Superior temporal gyrus (tissue), 1 donor: Measurements from ENCODE around the gene UBASH3A.

ENCODE experiments used
- DNase-seq: peaks from one replicate; pipeline ENCODE4 v3.0.0-alpha.2; 2016; ENCODE audit errors: extremely low spot score

UBASH3A gene

DNA sequence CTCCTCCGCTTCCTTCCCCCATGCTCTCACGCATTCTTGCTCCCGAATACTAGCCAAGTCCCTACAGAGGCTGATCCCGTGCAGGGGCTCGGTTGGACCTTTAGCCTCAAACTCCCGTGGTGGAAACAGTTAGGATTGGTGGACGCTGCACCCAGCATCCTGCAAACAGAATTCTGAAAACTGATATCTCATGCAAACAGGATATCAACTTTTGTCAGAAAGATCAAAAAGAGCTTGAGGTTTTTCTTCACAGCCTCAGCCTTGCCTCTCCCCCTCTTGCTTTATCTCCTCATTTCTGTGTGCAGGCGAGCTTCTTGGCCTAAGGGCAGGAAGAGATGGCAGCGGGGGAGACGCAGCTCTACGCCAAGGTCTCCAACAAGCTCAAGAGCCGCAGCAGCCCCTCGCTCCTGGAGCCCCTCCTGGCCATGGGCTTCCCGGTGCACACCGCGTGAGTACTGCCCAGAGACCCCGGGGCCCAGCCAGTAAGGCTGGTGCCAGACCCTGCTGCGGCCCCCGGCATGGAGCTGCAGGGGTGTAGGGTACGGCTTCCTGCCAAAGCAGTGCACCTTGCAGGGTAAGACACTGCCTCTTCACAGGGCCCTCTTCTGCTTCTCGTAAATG, at the start of gene UBASH3A:
Gene UBASH3A (plus strand): TSS at position 292 of the 621 bp plus-strand sequence. CDS start 44 bp downstream, at position 336.
- no peak for DNase-seq

GRCh38 chr21:42356046-42356445, 47.7 kb upstream of the UBASH3A start:
- no peak for DNase-seq

- no peak for DNase-seq
Measured at GRCh38 chr21:42356650-42357049, 47.1 kb upstream of the UBASH3A start.

GRCh38 chr21:42357307-42357706, 46.4 kb upstream of the UBASH3A start:
- DNase-seq, result no peak

- no peak for DNase-seq
Measured at GRCh38 chr21:42358261-42358660, 45.4 kb upstream of the UBASH3A start.

DNA sequence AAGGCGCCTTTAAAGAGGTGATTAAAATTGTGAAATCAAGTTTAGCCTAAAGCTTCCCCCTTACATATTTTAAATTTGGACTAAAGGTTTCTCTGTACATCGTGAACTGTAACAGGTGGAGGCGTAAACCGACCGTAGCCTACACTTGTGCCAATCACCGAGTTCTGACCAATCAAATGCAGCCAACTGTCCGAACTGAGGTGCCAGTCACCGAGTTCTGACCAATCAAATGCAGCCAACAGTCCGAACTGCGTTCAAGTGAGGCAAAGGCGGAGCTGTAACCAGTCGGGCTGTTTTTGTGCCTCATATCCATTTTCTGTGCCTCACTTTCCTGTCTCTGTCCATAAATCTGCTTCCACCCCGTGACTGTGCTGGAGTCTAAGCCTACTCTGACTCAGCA, 44.8 kb upstream of the UBASH3A start:
- DNase-seq, result no peak

GRCh38 chr21:42360317-42360716, 43.4 kb upstream of the UBASH3A start:
- DNase-seq, result no peak

GRCh38 chr21:42361286-42361685, 42.4 kb upstream of the UBASH3A start:
- DNase-seq, result no peak

GRCh38 chr21:42362198-42362597, 41.5 kb upstream of the UBASH3A start:
- no peak for DNase-seq

DNA sequence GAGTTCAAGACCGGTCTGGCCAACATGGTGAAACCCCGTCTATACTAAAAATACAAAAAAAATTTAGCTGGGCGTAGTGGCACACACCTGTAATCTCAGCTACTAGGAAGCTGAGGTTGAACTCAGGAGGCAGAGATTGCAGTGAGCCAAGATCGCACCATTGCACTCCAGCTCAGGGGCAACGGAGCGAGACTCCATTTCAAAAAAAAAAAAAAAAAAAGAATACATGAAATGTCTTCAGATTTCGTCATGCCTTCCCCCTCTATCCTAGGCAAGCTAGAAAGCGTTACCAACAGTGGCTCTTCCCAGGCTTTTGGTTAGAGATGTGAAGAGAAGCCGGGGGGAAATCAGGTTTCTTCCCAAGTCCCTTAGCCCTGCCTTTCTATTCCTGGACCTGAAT, 41.0 kb upstream of the UBASH3A start:
- no peak for DNase-seq

DNA sequence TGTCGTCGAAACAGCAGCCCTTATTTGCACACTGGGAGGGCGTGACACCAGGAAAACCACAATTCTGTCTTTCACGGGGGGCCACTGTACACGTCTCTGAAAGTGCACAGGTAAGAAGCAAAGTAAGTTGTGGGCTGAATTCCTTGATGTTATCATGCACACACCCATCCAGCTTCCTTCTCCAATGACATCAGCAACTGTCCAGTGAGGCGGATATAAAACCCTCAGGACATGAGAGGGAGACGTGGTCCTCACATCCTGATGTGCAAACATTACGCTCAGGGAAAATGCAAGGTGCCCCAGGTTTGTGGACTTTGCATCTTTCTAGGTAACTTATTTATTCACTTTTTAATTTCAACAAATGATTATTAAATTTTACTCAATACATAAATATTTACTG, 40.4 kb upstream of the UBASH3A start:
- DNase-seq, result no peak

GRCh38 chr21:42364304-42364865, 39.3 kb upstream of the UBASH3A start:
- no peak for DNase-seq

GRCh38 chr21:42365770-42366169, 37.9 kb upstream of the UBASH3A start:
- DNase-seq, result no peak

GRCh38 chr21:42366292-42367010, 37.3 kb upstream of the UBASH3A start, which contains the start of gene TFF1:
TSS of gene TFF1 (minus strand) at chr21:42366535. CDS start at chr21:42366495, 40 bp downstream.
- no peak for DNase-seq

DNA sequence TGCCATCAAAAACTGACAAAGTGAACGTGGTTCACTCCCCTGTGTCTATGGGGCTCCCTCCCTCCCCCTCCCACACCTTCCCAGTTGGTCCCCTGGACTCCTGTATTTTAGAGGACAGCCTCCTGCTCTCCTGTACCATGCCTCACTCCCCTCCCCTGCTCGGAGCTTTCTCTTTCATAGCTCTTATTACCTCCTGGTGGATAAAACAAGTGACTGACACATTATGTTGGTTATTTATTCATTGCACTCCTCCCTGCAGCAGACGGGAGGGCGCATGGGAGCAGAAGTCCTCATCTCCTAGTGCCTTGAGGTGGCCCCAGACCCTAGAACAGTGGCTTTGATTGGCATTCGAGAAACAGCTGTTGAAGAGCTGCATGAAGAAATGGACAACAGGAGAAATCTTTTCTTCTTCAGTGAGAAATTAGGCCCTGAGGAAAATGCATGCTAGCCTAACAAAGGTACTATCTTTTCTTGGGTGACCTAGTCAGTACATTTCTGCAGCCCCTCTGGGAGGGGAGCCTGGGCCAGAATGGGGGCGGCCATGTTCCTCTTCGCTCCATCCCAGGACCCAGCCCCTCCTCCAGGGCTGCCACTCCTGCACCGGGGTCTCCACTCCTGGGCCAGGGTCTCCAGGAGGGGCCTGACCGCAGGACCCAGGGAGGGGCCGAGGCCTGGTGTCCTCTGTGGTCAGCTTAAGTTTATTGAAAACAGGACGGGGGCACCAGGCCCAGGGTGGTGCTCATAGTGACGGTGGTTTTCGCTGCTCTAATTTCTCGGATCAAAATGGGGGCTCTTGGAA, 36.1 kb upstream of the UBASH3A start:
- no peak for DNase-seq

DNA sequence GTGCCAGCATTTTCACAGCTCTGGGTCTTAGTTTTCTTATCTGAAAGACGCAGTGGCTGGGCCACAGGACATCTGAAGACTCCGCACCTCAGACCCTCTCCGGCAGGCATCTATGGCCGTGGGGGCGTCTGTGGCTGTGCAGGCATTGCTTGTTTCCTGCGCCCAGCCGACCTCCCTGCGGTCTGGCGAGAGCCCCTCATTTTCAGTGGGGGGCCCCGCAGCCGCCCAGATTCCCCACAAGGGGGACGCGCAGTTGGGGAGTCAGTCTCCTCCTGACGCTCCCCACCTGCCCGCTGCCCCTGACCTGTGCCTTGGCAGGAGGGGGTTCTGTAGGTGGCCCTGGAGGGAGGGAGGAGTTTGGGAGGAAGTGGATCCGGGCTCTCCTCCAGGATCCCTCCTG, 33.9 kb upstream of the UBASH3A start:
- no peak for DNase-seq

- no peak for DNase-seq
Measured at GRCh38 chr21:42370894-42371654, 32.6 kb upstream of the UBASH3A start.

DNA sequence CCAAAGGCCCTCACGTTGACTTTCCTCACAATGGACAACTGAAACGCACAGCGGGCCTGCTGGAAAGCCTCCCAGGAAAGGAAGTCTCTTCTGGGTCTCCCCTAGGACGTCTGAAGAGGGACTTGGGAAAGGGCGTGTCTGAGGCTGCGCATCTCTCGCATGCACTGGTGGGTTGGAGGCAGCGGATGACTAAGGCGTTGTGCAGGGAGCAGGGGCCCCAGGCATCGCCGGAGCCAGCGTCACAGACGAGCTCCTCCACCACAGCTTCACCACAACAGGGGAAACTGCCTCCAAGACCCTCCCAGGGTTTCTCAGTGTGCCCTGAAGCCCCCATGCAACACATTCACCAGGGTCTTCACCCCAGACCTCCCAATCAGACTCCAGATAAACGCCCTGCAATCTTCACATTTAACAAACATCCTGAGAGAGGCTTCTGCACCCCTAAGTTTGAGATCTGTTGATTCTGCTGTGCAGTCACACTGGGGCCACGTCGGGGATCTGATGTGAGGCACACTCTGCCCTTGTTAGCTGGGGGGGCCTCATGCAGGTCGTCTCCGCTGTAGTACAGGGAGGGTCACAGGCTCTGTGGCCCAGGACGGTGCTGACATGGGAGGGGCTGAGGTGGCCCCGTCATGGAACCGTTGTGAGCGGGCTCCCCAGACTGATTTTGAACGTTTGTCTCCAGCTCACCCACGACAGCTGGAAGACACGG, 30.4 kb upstream of the UBASH3A start:
- DNase-seq, result no peak

- no peak for DNase-seq
Measured at GRCh38 chr21:42373908-42374455, 29.7 kb upstream of the UBASH3A start.

- DNase-seq, result no peak
Measured at GRCh38 chr21:42374457-42374856, 29.2 kb upstream of the UBASH3A start.
